ENCODE results near the gene PDCD1.
"Not testable (repeated sequence)": the region's sequence is repeated elsewhere in the genome, so short reads cannot be mapped to it uniquely, and the experiment has no call there.

Gene PDCD1

DNA sequence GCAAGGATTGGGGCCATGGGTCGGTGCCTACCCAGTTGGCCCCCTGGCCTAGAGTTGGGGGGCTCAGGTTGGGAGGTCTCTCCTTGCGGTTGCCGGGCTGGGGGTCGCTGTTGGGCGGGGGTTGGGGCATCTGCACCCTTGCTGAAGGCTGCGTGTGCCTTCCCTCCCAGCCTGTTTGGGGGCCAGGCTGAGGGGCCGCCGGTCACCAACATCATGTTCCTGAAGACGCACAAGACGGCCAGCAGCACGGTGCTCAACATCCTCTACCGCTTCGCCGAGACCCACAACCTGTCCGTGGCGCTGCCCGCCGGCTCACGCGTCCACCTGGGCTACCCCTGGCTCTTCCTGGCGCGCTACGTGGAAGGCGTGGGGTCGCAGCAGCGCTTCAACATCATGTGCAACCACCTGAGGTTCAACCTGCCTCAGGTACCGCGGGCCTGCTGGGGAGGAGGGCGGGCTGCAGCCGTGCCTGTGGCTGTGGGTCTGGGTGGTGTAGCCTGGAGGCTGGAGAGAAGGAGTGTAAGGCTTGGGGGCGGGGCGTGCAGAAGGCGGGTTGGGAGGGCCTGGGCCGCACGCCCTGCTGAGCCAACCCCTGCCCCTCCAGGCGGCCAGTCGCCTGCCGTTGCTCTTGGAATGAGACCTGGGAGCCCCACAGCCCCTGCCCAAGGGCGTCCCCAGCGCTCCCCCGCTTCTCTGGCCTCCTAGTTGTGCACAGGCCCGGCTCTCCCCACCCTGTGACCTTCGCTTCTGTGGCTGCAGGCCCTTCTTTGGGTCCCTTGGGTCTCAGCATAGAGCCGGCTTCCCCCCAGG is 56.9 kb downstream of the PDCD1 start:
- in situ Hi-C loops (cut with MboI; ENCODE audit: low sequenced_read_pairs), result no loop called here

DNA sequence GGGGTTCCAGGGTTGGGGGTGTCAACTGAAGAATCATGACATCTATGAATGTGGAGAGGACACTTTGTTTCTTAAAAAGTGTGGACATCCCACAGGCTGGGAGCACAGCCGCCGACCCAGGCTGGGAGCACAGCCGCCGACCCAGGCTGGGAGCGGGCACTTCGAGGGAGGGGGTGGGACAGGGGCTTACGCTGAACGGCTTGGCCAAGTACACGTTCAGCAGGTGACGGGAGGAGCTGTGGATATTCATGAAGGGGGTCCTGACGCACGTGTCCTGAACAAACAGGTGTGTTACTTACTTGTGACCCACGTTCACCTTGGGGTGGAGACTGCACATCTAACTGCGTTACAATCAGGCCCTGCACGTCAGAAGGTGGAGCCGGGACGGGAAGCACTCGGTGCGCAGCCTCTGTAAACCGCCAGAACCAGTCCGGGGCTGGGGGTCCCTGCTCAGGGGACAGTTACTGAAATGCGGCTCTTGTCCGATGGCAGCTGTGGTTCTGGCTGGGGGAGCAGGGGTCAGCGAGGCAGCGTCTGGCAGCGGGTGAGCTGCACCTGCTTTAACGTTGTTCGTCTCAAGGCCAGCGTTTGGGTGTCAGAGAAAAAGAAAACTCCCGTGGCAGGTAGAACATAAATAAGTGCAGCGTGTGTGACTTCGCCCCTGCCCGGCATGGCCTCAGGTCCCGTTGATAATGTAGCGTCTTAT is 58.3 kb downstream of the PDCD1 start:
- in situ Hi-C loops (cut with MboI; ENCODE audit: low sequenced_read_pairs), result not testable (repeated sequence)

Data from hTERT RPE-1 (cell line).